Measurements from ENCODE around the gene ANXA11.

Gene ANXA11

DNA sequence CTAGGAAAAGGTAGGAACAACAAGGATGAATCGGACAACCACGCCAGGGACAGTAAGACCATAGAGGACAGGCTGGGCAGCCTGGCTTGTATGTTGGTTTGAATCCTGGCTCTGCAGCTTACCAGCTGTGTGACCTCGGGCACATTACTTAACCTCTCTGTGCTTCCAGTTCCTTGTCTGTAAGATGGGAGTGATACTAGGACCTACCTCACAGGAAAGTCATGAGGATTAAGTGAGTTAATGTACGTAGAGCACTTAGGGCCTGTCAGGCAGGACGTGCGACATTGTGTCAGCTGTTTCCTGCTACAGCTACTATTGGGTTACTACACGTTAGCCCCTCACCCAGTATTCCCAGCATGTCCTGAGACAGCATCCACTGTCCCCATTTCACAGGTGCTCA lies 40.7 kb downstream of the ANXA11 start:
- no peak for DNase-seq

DNA sequence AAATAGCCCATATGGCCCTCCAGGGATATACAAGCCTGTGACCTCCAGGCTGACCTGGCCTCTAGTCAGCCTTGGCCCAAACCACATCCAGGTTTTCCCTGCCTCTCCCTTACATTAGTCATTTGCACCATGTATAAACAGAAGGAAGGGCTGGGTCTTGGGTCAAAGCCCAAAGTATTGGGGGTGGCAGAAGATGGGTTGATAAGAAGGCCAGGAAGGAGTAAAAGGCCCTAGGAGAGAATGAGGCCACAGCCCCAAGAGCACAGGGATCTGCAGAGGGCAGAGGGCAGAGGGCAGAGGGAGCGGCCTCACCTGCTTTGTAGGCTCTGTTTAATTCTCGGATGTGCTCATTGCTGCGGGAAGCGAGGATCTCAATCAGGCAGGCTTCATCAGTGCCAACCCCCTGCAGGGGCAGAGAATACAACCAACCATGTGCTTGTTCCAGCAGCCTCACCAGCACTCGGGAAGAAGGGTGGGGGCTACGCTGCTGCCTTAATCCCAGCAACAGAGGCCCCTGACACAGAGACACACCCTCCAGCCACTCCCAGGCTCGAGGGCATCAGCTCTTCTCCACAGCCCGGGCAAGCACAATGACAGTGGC lies 41.5 kb downstream of the ANXA11 start:
- no peak for DNase-seq

DNA sequence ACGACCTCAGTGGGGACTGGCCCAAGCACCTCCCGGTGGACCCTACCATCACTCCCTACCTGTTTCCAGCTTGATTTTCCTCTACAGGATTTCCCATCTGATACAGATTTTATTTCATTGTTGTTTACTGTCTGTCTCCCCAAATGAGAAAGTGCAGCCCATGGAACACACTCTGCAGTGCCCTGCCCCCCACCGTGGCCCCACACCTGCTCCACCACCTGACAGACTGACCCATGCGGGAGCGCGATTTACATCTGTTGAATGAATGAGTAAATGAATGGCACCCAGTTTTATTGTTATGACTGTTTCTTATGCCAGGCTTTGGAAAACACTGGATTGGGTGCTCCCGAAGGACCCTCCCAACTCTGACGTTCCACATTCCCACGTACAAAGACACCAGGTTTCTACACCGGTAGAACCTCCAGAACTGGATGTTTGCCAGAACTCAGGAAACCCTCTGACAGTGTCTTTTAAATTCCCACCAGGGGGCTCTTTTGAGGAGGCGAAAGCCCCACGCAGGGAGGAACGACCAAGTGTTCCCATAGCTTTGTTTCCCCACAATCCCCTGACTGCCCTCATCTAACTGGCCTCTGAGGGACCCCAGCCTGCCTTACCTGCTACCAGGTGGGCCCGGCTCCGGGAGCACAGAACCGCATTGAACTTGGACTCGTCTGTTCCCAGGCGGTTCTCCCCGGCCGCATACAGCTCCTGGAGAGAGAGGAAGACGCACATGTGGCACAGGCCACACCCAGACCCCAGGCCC lies 43.8 kb downstream of the ANXA11 start:
- peak; percentile 47 for DNase-seq

GRCh38 chr10:80160361-80161320 lies 44.7 kb downstream of the ANXA11 start:
- DNase-seq: no peak

GRCh38 chr10:80159166-80159873 lies 46.0 kb downstream of the ANXA11 start:
- peak; percentile 26 for DNase-seq

DNA sequence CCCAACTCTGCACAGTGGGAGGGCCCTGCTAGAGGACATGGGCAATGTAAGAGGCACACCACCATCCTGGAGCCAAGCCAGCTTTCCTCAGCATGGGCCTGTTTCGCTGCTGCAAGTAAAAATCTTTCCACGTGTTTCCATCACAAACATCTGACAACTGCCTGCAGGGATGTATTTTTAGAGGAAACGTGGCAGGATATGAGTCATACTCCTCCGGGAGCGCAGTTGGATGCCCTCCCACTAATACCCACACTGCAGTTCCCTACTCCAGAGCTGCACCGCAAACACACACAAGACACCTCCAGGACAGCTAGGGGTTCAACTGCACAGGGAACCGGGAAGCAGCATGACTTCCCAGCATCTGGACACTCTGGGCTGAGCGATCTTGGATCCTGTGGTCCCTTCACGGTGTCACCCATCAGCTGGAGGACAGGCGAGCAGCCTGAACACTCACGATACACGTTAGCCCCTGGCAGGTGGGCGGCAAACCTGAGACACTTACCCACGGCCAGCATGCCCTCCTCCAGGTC lies 46.7 kb downstream of the ANXA11 start:
- peak; percentile 93 for DNase-seq

DNA sequence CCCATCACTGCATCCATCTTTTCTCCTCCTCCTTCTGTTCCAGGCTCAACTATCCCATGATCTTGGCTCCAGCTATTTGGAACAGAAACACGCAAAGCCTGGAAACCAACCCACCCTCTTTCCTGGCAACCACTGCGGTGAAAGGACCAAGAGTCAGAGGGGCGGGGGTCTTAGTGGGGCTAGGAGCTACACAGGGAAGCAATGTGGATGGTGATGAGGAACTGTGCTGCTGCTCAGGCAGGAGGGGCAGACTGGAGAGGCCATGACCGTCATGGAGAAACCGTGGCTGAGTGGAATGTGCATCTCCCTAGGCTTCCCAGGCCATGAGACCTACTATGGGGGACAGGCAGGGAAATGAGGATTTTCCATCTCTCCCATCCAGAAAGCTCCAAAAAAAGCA lies 47.2 kb downstream of the ANXA11 start:
- no peak for DNase-seq

DNA sequence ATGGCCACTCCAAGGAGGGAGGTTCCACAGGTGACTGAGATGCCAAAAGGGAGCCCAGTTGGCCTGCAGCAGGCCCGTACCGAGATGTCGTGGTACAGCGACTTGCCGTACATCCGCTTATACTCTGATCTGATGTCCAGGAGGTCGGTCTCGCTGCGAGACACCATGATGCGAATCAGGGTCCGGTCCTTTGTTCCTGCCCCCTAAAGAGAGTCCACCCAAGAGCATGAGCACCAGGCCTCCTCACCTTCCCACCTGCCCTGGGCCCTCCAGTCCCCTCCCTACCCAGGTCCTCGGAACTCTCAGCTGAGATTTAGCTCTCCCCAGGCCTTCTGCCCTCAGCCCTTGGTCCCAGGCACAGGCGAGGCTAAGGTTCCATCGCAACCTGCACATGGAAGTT lies 47.8 kb downstream of the ANXA11 start:
- DNase-seq: no peak

DNA sequence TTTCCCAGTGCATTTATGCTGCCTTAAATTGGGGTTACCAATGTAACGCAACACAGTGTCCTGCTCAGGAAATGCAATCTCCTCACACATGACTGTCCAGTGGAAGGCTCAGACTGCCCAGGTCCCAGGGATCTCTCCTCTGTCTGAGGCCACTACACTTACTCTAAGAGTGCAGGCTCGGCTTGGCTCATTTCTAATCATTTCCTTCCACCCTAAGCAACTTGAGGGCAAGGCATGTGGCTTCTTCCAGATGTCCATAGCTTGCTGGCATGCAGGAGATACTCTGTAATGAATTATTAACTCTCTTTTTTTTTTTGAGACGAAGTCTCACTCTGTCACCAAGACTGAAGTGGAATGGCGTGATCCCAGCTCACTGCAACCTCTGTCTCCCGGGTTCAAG lies 49.1 kb downstream of the ANXA11 start:
- DNase-seq: no peak

DNA sequence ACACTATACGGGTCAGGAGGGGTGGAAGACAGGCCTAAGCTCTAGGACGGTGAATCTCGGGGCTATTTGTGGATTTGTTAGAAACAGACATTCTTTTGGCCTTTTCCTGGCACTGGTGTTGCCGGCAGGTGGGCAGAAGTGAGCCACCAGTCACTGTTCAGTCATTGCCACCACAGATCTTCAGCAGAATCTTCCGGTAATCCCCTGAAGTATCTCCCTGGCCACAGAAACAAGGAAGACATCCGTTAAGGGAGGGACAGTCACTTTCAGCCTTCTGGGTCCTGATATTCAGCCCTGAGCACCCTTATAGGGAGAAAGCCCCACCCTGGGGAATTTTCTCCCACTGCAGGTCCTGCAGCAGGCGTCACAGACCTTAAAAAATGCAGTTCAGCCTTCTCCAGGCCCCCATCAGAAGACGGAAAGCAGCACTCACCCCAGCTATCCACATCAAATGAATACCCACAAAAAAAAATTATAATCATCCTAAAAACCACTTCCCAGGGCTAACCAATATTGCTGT lies 49.6 kb downstream of the ANXA11 start:
- no peak for DNase-seq

DNA sequence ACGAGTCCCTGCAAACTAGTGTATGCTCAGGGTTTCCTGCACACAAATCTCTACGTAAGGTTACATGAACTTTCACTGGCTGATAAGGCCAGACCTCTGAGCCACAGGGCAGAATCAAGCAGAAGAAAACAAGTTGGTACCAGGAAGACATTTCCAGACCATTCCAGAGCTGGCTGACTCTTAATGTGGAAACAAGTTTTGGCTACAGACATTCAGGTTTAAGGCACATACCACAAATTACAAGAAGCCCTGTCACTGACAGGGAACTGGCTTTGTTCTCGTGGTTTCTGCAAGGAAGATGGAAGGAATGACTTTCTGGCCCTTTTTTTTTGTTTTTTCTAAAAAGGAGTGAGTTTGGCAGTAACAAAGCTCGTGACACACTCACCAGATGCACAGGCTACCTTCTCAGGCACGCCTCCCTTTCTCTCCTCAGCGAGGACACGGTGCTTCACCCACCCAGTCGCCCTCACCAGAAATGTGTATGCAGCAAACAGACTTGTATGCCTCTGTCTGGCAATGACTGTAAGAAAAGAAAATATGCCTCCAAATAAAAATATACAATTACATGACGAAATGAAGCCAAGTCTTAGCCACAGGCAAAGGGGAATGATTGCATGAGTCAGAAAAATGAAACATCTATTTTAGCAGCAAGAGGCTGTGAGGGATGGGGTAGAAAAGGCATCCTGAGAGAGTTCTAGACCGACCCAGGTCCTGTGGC lies 50.2 kb downstream of the ANXA11 start:
- DNase-seq: no peak

- DNase-seq: no peak
Observed at GRCh38 chr10:80154626-80154977, 50.7 kb downstream of the ANXA11 start.

DNA sequence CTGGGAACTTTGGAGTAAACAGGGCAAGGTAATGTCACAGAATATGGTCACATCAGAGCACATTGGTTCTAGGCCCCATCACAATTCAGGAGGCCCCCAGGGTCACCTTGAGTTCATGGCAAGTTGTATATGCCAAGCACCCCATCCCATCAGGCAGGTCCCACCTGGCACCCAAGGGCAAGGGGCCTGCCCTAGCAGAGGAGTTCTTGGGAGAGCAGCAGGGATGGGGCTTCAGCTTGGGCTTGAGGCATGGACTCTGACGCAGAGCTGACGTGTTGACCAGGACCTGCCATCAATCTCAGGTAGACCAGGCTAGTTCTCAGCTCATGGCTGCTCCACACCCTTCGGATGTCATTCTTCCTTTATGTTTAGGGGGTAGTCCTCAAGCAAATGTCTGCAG lies 51.9 kb downstream of the ANXA11 start:
- no peak for DNase-seq

GRCh38 chr10:80152820-80153219 lies 52.5 kb downstream of the ANXA11 start:
- peak; percentile 29 for DNase-seq

DNA sequence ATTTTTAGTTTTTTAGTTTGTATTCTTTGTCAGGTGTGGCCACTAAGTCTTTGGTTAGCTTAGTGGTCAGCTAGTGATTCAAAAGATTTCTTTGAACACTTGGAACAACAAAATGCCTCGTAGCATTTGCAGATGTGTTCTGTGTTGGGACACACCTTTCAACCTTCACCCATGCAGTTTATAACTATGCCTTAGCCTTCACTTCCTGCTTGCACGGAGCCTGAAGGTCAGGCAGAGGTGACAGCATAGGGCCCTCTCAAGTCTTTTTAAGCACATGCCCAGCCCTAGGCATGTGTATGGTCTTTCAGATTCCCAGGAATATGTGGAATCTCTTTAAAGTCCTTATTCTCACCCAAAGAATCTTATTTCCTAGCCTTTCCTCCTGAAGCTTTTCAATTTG lies 55.2 kb downstream of the ANXA11 start:
- DNase-seq: no peak

- no peak for DNase-seq
Observed at GRCh38 chr10:80149123-80149522, 56.2 kb downstream of the ANXA11 start.

DNA sequence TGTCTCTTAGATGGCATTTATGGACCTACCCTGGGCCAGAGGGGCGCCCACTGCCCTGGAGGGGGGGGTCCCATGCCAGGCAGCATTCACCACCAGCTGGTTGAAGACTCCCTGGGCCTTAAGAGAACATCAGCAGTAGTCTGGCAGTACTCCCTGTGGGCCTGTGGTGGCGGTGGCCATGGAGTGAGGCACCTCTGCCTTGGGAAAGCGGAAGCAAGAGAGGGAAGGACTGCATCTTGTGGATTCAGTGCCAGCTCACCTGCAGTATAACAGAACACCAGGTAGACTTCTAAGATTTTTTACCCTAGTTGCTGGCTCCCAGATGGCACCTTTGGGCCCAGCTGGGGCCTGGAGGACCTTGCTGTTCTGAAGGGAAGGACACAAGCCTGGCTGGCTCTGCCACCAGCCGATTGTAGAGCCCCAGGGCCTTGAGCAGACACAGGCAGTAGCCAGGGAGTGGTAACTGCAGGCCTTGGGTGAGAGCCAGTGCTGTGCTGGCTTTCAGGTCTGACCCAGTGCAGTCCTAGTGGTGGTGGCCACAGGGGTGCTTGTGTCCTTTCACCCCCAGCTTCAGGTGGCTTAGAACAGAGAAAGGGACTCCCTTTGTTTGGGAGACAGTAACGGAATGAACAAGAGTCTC lies 57.1 kb downstream of the ANXA11 start:
- no peak for DNase-seq

DNA sequence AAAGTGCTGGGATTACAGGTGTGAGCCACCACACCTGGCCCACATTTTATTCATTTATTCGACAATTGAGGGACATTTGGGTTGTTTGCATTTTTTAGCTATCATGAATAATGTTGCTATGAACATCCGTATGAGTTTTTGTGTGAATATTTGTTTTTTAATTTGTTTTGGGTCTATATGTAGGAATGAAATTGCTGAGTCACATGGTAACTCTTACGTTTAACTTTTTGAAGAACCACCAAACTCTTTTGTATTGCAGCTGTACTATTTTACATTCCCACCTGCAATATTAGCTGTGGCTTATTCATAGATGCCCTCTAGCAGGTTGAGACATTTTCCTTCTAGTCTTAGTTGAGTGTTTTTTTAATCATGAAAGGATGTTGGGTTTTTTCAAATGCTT lies 58.4 kb downstream of the ANXA11 start:
- DNase-seq: no peak

DNA sequence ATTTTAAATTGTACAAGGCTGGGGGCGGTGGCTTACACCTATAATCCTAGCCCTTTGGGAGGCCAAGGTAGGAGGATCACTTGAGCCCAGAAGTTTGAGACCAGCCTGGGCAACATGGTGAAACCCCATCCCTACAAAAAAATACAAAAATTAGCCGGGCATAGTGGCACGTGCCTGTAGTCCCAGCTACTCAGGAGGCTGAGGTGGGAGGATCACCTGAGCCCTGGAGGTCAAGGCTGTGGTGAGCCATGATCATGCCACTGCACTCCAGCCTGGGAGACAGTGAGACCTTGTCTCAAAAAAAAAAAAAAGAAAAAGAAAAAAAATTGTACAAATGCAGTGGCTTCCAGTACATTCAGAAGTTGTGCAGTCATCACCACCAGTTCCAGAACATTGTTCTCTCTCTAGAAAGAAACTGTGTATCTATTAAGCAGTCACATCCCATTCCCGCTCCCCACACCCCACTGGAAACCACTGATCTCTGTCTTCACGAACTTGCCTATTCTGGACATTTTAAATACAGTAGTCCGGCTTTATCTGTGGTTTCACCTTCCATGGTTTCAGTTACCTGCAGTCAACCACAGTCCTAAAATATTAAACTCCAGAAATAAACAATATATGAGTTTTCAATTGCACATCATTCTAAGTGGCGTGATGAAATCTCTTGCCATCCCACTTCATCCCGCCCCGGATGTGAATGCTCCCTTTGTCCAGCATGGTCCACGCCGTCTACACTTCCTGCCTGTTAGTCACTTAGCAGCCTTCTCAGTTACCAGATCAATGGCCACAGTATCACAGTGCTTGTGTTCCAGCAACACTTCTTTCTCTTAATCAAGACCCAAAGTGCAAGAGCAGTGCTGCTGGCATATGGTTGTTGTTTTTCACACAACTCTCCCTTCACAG lies 59.7 kb downstream of the ANXA11 start:
- DNase-seq: peak; percentile 61

- peak; percentile 62 for DNase-seq
Observed at GRCh38 chr10:80144696-80145131, 60.6 kb downstream of the ANXA11 start.
